Measurements from ENCODE around the gene ZBTB39.
A peak's percentile ranks its signal among the peaks of the same experiment; 100 is the strongest.
"Not testable (repeated sequence)": the region's sequence is repeated elsewhere in the genome, so short reads cannot be mapped to it uniquely, and the experiment has no call there.

Gene ZBTB39

GRCh38 chr12:56999456-56999855 lies 6.9 kb downstream of the ZBTB39 start:
- no peak for DNase-seq

- no peak for DNase-seq
Measured at GRCh38 chr12:56998981-56999380, 7.4 kb downstream of the ZBTB39 start.

GRCh38 chr12:56998316-56998715 lies 8.0 kb downstream of the ZBTB39 start:
- DNase-seq, result no peak

GRCh38 chr12:56996793-56997545 lies 9.4 kb downstream of the ZBTB39 start:
- DNase-seq, result no peak

GRCh38 chr12:56995930-56996496 lies 10.3 kb downstream of the ZBTB39 start:
- DNase-seq, result no peak

GRCh38 chr12:56995201-56995929 lies 11.0 kb downstream of the ZBTB39 start:
- no peak for DNase-seq

GRCh38 chr12:56994231-56994746 lies 12.1 kb downstream of the ZBTB39 start:
- no peak for DNase-seq

GRCh38 chr12:56993346-56993745 lies 13.0 kb downstream of the ZBTB39 start:
- DNase-seq, result no peak

- DNase-seq, result no peak
Measured at GRCh38 chr12:56991319-56992246, 14.8 kb downstream of the ZBTB39 start.

GRCh38 chr12:56990648-56991318 lies 15.6 kb downstream of the ZBTB39 start:
- DNase-seq, result no peak

GRCh38 chr12:56989861-56990610 lies 16.3 kb downstream of the ZBTB39 start:
- DNase-seq, result no peak

GRCh38 chr12:56988207-56988739 lies 18.1 kb downstream of the ZBTB39 start:
- no peak for DNase-seq

GRCh38 chr12:56987551-56988053 lies 18.7 kb downstream of the ZBTB39 start:
- DNase-seq, result peak; percentile 66 to 70

- no peak for DNase-seq
Measured at GRCh38 chr12:56987011-56987410, 19.3 kb downstream of the ZBTB39 start.

- not testable (repeated sequence) for DNase-seq
Measured at GRCh38 chr12:56985714-56986113, 20.6 kb downstream of the ZBTB39 start.

GRCh38 chr12:56983386-56983785 lies 23.0 kb downstream of the ZBTB39 start:
- DNase-seq, result no peak

GRCh38 chr12:56982578-56983236 lies 23.6 kb downstream of the ZBTB39 start:
- DNase-seq, result not testable (repeated sequence)

GRCh38 chr12:56980941-56981530 lies 25.3 kb downstream of the ZBTB39 start:
- no peak for DNase-seq

GRCh38 chr12:56980268-56980667 lies 26.1 kb downstream of the ZBTB39 start:
- no peak for DNase-seq

GRCh38 chr12:56979628-56980027 lies 26.7 kb downstream of the ZBTB39 start:
- DNase-seq, result no peak

Measured in CD4-positive, alpha-beta T cell treated with Interleukin-1 beta for 1 hour (primary cell).